COLO829 (cell line): ENCODE results near the gene EPHB3.

Source experiments
- DNase-seq: peaks from one replicate; pipeline ENCODE4 v3.0.0; 2012; ENCODE audit warnings: low spot score

The EPHB3 gene

DNA sequence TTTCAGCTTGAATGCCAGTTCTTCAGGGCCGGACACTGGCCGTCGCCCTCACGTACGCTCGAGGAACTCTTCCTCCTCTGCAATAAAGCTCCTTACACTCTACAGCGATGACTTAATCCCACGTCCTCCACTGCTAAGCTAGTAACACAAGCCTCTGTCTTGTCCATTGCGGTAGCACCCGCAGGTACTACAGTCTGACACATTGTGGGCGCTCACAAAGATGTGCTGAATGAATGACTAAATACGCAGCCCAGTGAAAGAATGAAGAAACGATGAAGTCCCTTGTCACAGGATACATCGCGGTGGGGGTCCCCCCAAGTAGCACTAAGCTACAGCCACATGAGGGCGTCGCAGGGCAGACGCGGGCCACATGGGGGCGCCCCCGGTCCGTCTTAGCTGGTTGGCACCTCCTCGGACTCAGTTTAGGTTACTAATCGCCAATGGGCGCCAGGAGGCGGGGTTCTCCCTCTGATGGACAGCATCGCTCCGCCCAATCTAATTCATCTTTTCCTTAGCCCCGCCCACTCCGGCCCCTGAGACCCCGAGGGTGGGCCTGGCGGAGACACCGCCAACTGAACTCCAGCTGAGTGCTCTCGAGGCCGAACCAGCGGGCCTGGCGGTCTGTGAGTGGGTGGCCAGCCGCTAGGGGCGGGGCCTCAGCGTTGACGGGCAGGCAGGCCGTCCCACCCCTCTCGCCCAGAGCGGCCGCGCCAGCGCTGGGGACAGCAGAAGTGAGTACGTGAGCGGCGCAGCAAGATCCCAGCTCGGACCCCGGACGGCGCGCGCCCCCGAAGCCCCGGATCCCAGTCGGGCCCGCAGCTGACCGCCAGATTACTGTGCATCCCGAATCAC lies at the start of gene EPHB3:
Gene EPHB3 (plus strand): TSS at position 725 of the 852 bp plus-strand sequence. CDS start 451 bp downstream, outside the sequence.
- DNase-seq = peak; percentile 100

DNA sequence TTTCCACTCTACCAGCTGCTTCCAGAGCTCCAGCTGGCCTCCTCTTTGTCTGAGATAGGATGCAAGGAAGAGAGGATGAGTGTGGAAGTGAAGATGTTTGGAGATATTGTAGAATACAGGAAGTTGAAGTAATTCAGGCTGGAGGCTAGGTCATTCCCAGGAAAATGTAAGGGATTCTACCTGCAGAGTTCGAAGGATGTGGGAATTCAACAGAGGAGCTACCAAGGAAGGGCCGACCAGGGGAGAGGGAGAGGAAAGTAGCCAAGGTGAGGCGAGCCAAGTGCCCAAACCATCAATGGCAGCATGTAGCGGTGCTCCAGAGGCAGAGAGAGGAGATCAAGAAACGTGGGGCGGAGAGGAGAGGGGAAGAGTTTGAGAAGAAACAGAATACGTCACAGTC lies 49.0 kb upstream of the EPHB3 start:
- no peak for DNase-seq

DNA sequence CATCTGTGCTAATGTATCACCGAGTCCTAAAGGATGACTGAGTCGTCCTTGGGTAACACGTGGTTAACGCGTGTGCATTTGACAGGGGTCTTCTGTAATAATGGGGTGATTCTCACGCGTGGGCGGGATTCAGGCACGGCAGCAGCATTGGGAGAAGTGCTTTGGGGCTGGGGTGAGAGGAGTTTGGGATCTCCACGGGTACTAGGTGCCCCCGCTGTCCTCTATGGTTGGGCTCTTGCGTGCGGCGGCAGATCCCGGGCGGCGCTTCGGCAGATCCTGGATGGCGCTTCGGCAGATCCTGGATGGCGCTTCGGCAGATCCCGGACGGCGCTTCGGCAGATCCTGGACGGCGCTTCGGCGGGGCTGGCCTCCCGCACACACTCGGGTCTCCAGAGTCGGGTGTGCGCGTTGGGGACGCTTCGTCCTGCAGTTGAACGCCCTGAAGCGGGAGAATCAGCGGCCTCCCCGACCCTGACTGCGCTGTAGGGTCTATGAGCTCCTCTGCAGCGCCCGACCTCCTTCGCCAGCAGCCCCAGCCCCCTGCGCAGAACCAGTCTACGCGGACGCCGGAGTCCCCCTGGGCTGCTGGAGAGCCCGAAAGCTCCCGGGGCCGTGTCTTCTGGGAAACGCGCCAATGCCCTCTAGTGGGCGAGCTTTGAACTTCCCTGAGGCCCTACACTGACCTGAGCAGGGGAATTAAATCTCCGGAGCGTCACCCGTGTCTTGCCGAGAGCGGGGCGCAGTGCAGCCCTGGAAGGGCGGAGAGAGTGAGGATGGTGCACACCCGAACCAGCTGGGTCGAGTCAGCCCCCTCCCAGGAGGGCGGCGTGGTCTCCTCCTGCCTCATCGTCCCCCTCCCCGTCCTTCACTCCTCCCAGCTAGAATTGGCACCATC lies 48.1 kb upstream of the EPHB3 start:
- DNase-seq = peak; percentile 91

DNA sequence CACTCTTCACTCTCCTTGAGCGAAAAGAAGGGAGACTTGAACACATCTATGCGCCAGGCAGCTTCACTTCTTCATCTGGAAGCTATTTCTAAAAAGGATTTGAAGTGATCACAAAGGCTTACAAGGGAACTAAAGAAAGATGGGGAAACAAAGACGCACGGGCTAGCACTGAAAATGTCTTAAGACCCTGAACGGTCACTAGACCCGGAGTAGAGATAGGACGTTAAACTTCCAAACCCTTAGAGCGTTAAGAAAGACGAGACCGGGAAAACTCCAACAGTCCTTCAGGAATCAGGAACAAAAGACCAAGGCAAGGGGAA lies 47.5 kb upstream of the EPHB3 start:
- DNase-seq = no peak

DNA sequence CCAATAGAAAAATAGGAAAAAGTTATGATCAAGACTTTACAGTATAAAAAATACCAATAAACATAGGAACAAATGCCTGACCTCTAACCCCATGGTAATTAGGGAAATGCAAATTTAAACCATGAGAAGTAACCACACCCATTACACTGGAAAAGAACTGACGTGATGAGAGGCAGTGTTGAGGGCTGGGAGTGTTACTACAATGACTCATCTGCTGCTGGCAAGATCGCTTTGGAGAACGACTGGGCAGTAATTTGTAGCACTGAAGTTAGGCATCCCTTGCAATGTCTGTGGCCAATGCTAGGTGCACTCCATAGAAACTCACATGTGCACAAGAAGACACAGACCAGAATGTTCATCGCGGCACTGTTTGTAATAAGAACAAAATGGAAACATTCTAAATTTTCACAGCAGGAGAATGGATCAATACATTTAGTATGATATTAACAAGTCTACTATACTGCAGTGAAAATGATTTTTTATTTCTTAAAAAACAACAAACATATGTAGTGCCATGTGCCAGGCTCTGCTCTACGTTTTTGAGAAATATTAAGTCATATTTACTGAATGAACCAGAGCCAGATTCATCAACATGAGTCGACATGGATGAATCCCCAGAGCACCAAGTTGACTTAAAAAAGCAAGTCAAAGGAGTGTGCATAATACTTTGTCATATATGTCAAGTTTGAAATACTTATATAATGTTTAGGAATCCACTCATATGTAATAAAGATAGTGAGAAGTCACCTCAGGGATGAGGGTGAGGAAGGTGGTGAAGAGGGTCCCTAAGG lies 37.6 kb upstream of the EPHB3 start:
- peak; percentile 58 for DNase-seq

DNA sequence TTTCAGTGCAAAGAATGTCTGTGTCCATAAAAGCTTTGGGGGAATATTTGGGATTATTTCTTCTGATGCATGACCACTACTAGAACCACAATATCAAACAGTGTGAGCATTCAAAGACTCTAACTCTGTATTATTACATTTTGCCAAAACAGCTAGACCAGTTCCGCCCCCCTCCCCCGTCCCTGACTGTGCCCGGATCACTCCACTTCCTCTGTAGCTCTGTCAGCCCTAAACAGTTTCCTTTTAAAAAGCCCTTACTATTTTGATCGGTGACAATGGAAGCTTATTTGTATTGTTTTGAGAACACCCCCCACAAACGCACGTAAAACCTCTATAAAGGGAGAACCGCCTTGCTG lies 36.6 kb upstream of the EPHB3 start:
- DNase-seq = no peak

DNA sequence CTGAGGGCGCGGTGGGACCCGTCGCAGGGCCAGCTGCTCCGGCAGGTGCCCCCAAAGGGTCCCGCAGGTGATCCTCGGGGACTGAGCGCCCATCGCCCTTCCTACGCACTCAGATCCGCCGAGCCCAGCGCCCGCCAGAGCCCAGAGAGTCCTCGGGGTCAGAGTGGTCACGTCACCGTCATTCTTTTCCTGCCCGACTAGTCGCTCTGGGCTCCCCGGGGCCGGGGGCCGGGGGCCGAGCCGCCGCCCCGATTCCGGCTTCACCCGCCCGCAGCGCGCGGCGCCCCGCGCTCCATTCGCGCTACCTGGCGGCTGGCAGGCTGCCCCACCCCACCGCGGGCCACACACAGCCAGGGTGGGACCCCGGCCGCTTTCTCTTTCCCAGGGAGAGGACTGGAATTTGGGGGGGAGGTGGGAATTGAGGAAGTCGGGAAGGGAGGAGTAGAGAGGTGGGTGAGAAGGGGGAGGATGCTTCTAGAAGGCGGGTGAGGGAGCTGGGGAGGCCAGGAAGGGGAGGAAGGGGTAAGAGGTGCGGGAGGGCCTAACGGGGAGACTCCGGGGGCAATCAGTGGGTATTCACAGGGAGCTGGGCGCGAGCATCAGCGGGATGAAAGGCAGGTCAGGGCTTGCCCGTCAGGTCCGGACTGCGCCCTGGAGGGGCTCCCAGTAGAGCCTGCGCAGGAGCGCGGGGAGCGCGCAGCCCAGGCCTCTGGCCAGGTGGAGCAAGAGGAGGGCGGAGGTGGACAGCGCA lies 36.1 kb upstream of the EPHB3 start:
- DNase-seq = no peak

DNA sequence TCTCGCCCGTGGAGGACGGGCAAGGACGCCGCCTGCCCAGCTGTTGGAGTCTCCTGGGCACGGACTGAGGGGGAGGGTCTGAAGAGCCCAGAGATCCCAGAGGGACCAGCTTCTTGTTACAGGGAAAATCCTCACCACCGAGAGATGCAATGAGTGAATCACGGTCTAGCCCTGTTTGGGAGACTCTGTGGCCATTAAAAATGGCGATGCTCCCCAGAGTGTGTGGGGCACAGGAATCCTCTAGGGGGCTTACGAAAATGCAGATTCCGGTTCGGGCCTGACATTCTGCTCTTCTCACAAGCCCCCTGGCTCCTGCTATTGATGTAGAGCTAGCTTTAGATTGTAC lies 35.5 kb upstream of the EPHB3 start:
- DNase-seq = no peak

DNA sequence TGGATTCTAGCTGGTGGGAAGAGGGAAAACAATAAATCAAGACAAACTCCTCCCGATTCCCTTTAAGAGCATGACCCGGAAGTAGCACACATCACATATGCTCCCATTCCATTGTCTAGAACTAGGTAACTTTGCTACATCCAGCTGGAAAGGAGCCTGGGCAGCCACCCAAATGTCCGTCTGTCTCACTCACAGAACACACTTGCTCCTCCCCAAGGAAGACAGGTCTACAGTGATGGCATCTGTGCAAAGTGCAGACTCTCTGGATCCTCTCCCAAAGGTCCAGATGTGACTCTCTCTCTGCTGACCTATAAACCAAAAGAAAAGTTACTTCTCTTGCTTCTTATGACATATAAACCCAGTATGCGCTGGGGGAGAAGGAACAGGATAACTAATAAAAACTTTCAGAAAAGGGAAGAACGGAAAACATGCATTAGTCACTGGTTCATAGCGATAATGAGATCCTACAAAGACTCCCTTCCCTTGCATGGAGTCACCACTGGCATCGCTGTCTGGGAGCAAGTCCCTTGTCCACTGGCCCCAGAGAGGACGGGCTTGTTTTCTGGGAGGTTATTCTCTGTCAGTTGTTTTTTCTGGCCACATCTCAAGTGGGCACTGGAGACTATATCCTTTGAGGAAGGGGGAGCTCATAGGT lies 29.8 kb upstream of the EPHB3 start:
- no peak for DNase-seq

DNA sequence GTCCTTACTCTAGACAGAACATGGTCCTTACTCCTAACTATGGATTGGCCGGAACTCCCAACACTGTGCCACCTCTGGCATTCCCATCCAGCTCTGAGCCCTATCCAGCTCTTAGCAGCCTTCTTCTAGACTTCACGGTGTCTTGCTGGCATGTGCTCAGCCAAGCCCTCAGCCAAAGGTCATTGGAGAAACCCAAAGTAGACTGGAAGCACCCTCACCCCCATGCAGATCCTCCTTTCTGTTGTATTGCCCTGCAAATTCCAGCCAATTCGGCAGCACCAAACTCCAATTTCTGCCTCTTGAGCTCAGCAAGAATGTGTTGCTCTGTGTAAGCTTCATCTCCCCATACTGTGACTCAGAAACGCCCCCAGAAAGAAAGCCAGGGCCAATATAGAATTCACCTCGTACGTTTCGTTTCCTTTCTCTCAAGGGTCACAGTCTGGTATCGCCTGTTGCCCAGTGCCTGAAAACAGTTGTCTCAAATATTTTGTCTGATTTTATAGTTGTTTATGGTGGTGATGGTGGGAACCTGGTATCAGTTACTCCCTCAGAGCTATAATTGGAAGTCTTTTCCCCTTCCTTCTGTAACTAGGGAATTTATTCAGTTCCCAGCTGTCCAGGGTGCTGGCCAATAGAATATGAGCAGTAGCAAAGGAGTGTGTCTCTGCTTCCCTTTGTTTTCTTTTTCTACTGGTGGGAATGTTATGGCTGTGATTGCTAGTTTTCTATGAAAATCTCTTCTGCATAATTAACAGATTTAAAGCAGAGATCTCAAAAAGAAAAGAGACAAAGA lies 28.4 kb upstream of the EPHB3 start:
- no peak for DNase-seq

DNA sequence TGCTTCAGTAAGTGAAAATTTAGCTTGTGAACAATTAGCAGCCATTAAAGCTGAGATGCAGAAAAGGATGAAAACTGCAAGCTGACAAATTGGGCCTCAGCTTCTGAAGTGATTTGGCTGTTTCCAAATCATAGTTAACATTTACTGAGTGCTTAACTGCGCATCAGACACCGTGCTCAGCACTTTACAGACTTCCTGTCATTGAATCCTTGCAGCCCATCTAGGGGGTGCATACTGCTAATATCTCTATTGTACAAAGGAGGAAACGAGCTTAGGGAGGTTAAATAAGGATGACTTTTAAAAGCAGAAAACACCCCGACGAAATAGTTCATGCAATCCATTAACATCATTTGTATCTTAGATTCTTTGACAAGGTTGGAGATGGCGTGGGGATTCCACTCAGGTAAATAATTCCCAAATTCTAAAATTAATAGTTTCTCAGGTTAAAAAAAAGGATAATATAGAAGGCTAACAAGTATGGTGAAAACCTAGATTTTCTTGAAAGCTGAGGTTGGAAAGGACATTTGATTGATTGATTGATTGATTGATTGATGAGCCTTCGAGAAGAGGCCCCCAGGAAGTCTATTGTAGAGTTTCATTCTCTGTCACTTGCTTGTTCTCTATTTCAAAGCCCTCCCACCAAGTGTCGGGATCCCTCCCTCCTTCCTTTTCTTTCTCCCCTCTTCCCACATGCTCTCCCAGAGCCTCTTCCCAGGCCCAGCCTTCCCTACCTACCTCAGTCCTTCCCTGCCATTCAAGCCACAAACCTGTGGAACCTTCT lies 23.5 kb upstream of the EPHB3 start:
- no peak for DNase-seq

DNA sequence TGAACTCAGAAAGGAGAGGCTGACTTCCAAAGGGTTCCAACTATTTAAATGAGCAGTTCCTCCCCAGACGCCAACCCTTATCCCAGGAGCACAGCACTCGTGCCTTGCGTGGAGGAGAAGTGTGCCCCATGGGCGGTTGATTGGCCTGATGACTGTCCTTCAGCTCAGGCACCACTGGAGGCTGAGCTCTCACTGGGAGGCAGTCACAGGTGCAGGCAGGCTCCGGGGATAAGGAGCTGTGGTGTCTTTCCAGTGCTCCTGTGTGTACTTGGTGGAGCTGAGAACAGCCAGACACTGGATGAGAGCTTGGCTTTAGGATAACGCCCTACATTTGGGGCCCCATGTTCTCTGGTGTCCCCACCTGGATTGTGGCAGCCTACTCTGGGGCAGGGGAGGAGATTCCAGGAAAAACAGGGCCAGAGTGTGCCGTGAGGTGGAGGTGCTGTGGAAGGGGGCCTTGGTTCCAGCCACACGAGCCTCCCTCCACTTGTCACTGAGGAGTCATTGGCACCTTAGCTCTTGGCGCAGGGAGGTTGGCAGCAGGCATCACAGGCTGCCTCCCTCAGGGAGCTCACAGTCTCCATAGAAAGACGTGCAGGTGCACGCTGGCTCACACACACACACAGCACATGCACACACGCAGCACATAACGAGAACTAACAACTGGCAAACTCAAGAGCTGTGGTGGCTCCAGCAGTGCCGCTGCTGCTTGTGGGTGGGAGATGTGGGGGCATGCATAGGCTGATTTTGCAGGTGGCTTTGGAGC lies 22.7 kb upstream of the EPHB3 start:
- no peak for DNase-seq

DNA sequence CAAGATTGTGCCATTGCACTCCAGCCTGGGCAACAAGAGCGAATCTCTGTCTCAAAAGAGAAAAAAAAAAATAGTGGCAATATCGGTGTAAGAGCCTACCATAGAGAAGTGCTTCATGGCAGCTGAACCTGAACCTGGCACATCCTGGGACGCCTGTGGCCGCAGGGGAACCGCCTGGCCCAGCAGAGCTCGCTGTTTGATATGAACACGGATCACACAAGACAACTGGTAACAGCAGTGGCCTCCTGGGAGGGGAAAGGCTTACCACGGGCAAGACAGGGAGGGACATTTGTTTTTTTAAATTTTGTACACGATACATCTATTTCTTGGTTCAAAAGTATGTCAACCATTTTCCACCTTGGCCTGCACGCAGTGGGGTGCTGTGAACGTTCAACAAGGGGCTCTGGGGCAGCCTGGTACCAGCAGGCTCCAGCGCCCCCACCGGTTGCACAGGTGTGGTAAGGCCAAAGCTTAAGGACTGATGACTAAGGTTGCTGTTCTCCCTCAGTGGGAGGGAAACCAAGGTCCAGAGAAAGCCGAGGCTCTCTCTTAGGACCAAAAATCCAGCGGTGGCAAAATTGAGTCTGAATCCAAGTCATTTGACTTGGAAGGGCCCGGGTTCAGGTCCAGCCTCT lies 21.7 kb upstream of the EPHB3 start:
- no peak for DNase-seq

DNA sequence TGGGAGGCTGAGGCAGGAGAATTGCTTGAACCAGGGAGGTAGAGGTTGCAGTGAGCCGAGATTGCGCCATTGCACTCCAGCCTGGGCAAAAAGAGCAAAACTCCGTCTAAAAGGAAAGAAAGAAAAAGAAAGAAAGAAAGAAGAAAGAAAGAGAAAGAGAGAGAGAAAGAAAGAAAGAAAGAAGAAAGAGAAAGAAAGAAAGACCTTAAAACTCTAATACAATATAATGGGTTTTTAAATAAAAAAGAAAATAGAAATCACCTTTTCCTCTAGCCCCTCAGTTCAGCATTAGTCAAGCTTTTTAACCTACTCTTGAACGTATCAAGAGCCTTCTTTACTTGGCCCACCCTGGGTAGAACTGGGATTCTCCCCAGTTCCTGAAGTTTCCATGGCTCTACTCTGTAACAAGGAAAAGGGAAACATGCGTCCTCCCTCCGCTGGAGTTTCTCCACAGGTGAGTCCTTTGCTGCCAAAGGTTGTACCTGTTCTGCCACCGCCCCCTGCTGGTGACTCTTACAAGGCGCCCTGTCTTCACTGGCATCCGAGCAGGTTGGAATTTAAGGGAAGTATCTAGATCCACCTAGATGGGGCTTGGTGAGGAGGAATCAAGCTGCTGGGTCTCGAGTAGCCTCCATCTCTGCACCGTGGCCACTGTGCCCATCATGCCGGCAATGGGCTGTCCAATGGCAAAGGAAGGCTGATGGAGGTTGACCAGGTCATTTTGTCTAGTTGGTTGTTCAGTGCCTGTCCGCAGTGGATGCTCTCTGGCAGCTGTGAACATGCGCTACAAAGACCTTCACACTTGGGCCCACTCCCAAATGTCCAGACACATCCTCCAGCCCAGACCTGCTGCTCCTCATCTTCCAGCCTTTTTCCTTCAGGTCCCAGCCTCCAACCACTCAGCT lies 20.6 kb upstream of the EPHB3 start:
- DNase-seq = no peak

DNA sequence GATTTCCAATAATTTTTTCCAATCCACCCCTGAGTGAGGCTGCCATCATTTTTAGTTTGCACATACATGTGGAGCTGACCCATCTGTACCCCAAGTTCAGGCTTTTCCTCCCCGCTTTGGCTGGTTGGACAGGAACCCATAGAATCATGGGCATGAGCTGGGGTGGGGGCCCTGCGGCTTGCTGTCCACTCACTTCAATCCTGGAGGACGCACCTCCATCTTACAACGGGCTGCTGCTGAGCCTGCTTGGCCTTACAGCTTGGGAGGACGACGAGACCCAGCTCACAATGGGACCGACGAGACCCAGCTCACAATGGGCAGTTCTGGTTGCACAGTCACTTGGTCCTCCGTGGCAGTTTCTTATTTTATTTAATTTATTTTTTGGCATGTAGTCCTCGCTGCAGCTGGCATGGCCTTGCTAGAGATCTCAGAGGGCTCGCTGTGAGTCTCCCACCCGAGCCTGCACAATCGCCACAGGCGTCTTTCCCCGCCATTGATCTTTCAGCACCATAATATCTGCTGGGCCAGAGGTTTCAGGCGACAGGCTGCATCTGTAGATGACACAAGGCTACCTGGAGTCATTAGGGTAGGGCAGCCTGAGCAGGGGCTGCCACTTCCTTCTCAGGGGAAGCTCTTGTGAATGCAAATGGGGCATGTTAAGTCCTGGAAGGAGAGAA lies 19.6 kb upstream of the EPHB3 start:
- DNase-seq = no peak

DNA sequence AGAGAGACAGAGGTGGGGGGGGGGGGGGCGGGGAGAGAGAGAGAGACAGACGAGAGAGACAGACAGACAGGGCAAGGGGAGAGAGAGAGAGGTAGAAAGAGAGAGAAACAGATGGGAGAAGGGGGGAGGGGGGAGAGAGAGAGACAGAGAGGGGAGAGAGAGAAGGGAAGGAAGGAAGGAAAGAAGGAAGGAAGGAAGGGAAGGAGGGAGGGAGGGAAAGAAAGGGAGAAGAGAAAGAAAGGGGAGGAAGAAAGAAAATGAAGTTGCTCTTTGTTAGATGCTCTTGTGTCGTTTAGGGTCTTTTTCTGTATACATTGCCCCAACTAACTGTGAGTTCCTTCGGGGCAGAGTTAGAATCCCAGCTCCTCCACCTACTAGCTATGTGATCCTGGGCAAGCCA lies 19.0 kb upstream of the EPHB3 start:
- DNase-seq = no peak

DNA sequence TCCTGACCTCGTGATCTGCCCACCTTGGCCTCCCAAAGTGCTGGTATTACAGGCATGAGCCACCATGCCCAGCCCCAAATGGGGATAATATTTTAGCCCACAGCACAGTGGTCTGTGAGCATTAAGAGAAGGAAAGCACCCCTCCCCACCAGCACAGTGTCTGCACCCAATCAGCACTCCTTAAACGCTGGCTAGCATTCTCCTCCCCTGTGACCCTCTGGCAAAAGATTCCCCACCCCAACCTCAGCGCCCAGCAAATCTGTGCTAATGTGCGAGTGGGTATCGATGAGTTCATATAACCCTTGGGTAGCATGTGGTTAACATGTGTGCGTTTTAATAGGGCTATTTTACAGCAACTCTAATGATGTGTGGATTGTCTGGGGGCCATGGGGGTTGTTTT lies 18.3 kb upstream of the EPHB3 start:
- no peak for DNase-seq
